H1 (cell line): Measurements from ENCODE around the gene UBR3. TPM values are rescaled to one million over a fixed set of nuclear protein-coding genes. Genes with fewer than 3 reads are reported as not detected.
"Not testable (repeated sequence)": the region's sequence is repeated elsewhere in the genome, so short reads cannot be mapped to it uniquely, and the experiment has no call there.

Experiments
- CTCF ChIA-PET: fragments of 300-600 bp; sonication (Branson Sonifier 250); formaldehyde crosslinking; loops from one replicate; lab custom pipeline; 2021; ENCODE audit not compliant: partially characterized antibody; lab: Charles Lee
- POLR2A ChIA-PET: fragments of 300-600 bp; sonication (Branson Sonifier 250); formaldehyde crosslinking; loops from one replicate; lab custom pipeline; 2021; ENCODE audit warnings: inconsistent platforms; ENCODE audit not compliant: partially characterized antibody; lab: Charles Lee
- DNase-seq, 2 experiments: peaks; one replicate each; pipeline versions ENCODE4 v3.0.0 to v3.0.0-alpha.2; 2010 to 2022; ENCODE audit warnings: low spot score in 2 of 2, low read depth in 1 of 2, mixed read lengths in 1 of 2
- FAIRE-seq: peaks from 2 replicates; lab custom pipeline; 2011; peaks lifted over from hg19 to GRCh38; lab: Jason Lieb, UNC
- H2AFZ ChIP-seq: 2 replicates; pipeline ENCODE4 v1.8.1; 2012; ENCODE audit warnings: low read length, inconsistent platforms
- H2AK5ac ChIP-seq: 2 replicates; pipeline ENCODE4 v1.6.1; 2013; ENCODE audit warnings: low read depth, low read length
- H2BK120ac ChIP-seq: replicated peaks from 2 replicates; pipeline ENCODE3; 2013; ENCODE audit warnings: low read depth, low read length, inconsistent platforms
- H2BK12ac ChIP-seq: 2 replicates; pipeline ENCODE4 v1.6.1; 2013; ENCODE audit warnings: low read depth, low read length
- H2BK15ac ChIP-seq: 2 replicates; pipeline ENCODE4 v1.6.1; 2013; ENCODE audit warnings: low read length
- H2BK20ac ChIP-seq: 2 replicates; pipeline ENCODE4 v1.6.1; 2013; ENCODE audit warnings: low read length
- H2BK5ac ChIP-seq: 2 replicates; pipeline ENCODE4 v1.6.1; 2013; ENCODE audit warnings: low read depth, low read length
- H3K14ac ChIP-seq: 2 replicates; pipeline ENCODE4 v1.6.1; 2013; ENCODE audit warnings: inconsistent platforms; ENCODE audit not compliant: insufficient read length
- H3K18ac ChIP-seq: 2 replicates; pipeline ENCODE4 v1.6.1; 2013; ENCODE audit warnings: low read length; ENCODE audit errors: extremely low read depth
- H3K23ac ChIP-seq: 2 replicates; pipeline ENCODE4 v1.6.1; 2013; ENCODE audit warnings: inconsistent platforms; ENCODE audit not compliant: insufficient read length
- H3K23me2 ChIP-seq: 2 replicates; pipeline ENCODE4 v1.6.1; 2013; ENCODE audit warnings: low read depth, low read length
- H3K27ac ChIP-seq: 2 replicates; pipeline ENCODE4 v1.6.1; 2011; ENCODE audit warnings: low read depth, low read length, inconsistent platforms
- H3K27me3 ChIP-seq, 4 experiments: replicated peaks in 1 of 4; 1 replicate in 1 of 4; 2 replicates in 3 of 4; pipeline versions ENCODE4 v1.6.1 to v1.8.1; 2011 to 2013; ENCODE audit warnings: low read length in 3 of 4, mild to moderate bottlenecking in 3 of 4, inconsistent platforms in 2 of 4, mixed read lengths in 2 of 4, moderate library complexity in 1 of 4; ENCODE audit not compliant: control insufficient read depth in 3 of 4, insufficient read depth in 3 of 4; ENCODE audit errors: extremely low read depth in 1 of 4
- H3K36me3 ChIP-seq, 4 experiments: 2 replicates each; pipeline versions ENCODE4 v1.6.1 to v1.8.1; 2011 to 2013; ENCODE audit warnings: mild to moderate bottlenecking in 4 of 4, low read length in 3 of 4, moderate library complexity in 2 of 4, control low read depth in 1 of 4, inconsistent platforms in 1 of 4; ENCODE audit not compliant: insufficient read depth in 4 of 4, control insufficient read depth in 2 of 4
- H3K4ac ChIP-seq: replicated peaks from 2 replicates; pipeline ENCODE3; 2013; ENCODE audit warnings: low read length, low read depth, mixed read lengths, inconsistent platforms; ENCODE audit not compliant: insufficient read length
- H3K4me1 ChIP-seq, 4 experiments: replicated peaks in 1 of 4; 1 replicate in 1 of 4; 2 replicates in 3 of 4; pipeline versions ENCODE4 v1.6.1 to v1.8.1; 2011 to 2013; ENCODE audit warnings: low read length in 3 of 4, inconsistent platforms in 2 of 4, mixed read lengths in 1 of 4; ENCODE audit not compliant: insufficient read depth in 4 of 4, control insufficient read depth in 3 of 4
- H3K4me2 ChIP-seq, 2 experiments: 2 replicates each; pipeline versions ENCODE4 v1.6.1 to v1.8.1; 2011 to 2013; ENCODE audit warnings: low read depth in 2 of 2, low read length in 2 of 2, control low read depth in 1 of 2, inconsistent platforms in 1 of 2, mild to moderate bottlenecking in 1 of 2; ENCODE audit not compliant: insufficient read depth in 1 of 2
- H3K4me3 ChIP-seq, 4 experiments: fragments of 200-600, 300-600 bp in 1 of 4; sonication (generic), shearing (Covaris generic), sonication (Bioruptor Twin) in 1 of 4; 2 replicates each; pipeline versions ENCODE4 v1.5.1 to v1.8.1; 2011 to 2016; ENCODE audit warnings: low read length in 4 of 4, low read depth in 3 of 4, control low read depth in 2 of 4, inconsistent platforms in 2 of 4, mild to moderate bottlenecking in 2 of 4, mixed read lengths in 1 of 4, moderate library complexity in 1 of 4; ENCODE audit not compliant: insufficient read depth in 2 of 4; ENCODE audit errors: extremely low read depth in 1 of 4
- H3K56ac ChIP-seq: replicated peaks from 2 replicates; pipeline ENCODE3; 2013; ENCODE audit warnings: low read depth, mild to moderate bottlenecking, mixed read lengths, low read length, inconsistent platforms; ENCODE audit not compliant: insufficient read length
- H3K79me1 ChIP-seq: 2 replicates; pipeline ENCODE4 v1.6.1; 2013; ENCODE audit warnings: low read depth, low read length, control low read depth
- H3K79me2 ChIP-seq, 2 experiments: 2 replicates each; pipeline versions ENCODE4 v1.6.1 to v1.8.1; 2012 to 2013; ENCODE audit warnings: low read length in 2 of 2, mild to moderate bottlenecking in 2 of 2, inconsistent platforms in 1 of 2; ENCODE audit not compliant: insufficient read depth in 2 of 2, control insufficient read depth in 1 of 2
- H3K9ac ChIP-seq, 4 experiments: replicated peaks in 1 of 4; 1 replicate in 1 of 4; 2 replicates in 3 of 4; pipeline versions ENCODE4 v1.6.1 to v1.8.1; 2011 to 2013; ENCODE audit warnings: low read depth in 3 of 4, low read length in 3 of 4, control low read depth in 2 of 4, mild to moderate bottlenecking in 2 of 4, moderate library complexity in 2 of 4, inconsistent platforms in 1 of 4; ENCODE audit errors: extremely low read depth in 1 of 4
- H3K9me3 ChIP-seq, 2 experiments: 2 replicates each; pipeline versions ENCODE4 v1.6.1 to v1.8.1; 2012 to 2013; ENCODE audit warnings: mild to moderate bottlenecking in 2 of 2, moderate library complexity in 2 of 2, control low read depth in 1 of 2, inconsistent platforms in 1 of 2, low read depth in 1 of 2, low read length in 1 of 2, mixed read lengths in 1 of 2; ENCODE audit not compliant: insufficient read depth in 2 of 2
- H4K20me1 ChIP-seq, 2 experiments: replicated peaks in 1 of 2; 2 replicates each; pipeline versions ENCODE3 to v1.8.1; 2011 to 2013; ENCODE audit warnings: inconsistent platforms in 2 of 2, low read length in 2 of 2, mild to moderate bottlenecking in 1 of 2; ENCODE audit not compliant: insufficient read depth in 2 of 2, control insufficient read depth in 1 of 2
- H4K5ac ChIP-seq: 2 replicates; pipeline ENCODE4 v1.6.1; 2013; ENCODE audit warnings: low read length, low read depth, mixed read lengths, inconsistent platforms; ENCODE audit not compliant: insufficient read length
- H4K8ac ChIP-seq: 2 replicates; pipeline ENCODE4 v1.8.0; 2013; ENCODE audit warnings: mild to moderate bottlenecking, moderate library complexity, low read length, inconsistent platforms; ENCODE audit not compliant: insufficient read depth; ENCODE audit errors: extremely low read depth
- H4K91ac ChIP-seq: replicated peaks from 2 replicates; pipeline ENCODE3; 2013; ENCODE audit warnings: low read length, mixed read lengths, inconsistent platforms; ENCODE audit not compliant: insufficient read length
- WGBS, 2 experiments: shearing (Covaris generic) in 1 of 2; methylation state at CpG; one replicate each; pipeline versions ENCODE4 v1.1.6 to v1.1.7; 2013 to 2015; ENCODE audit warnings: low lambda C conversion rate in 2 of 2, mixed read lengths in 2 of 2, inconsistent platforms in 1 of 2, low coverage in 1 of 2, missing lambda C conversion rate in 1 of 2; ENCODE audit not compliant: insufficient replicate concordance in 2 of 2, insufficient coverage in 1 of 2, insufficient read length in 1 of 2; ENCODE audit errors: extremely low coverage in 1 of 2, missing lambda C conversion rate in 1 of 2; 5-methylcytosine and 5-hydroxymethylcytosine counted together
- polyA plus RNA-seq, 7 experiments: library from polyadenylated mRNA; depleted of rRNA in 3 of 7; stranded (reverse) in 5 of 7; unstranded in 2 of 7; fragments of >200 nt in 5 of 7; fragments of 200-250 nt in 2 of 7; gene quantifications; 1 replicate in 5 of 7; 2 replicates in 1 of 7; 4 replicates in 1 of 7; pipeline versions ENCODE4 v1.2.1 to v1.2.3, GENCODE V29; 2011 to 2013; ENCODE audit warnings: missing spikeins in 2 of 7, mixed read lengths in 2 of 7
- total RNA-seq: library from RNA; stranded (reverse); fragmentation: NEBNext Ultra II Directional; extraction: Animal tissue kit (Norgen Biotek cat#: 25700); gene quantifications from 2 replicates; pipeline ENCODE4 v1.2.1, GENCODE V29; 2021

Gene UBR3
- total and polyA plus RNA-seq, 2 of the 8 experiments (the other 6 are each of a cell fraction or from before 2014, with no cell fraction given) = 3.7 to 17.7 TPM

DNA sequence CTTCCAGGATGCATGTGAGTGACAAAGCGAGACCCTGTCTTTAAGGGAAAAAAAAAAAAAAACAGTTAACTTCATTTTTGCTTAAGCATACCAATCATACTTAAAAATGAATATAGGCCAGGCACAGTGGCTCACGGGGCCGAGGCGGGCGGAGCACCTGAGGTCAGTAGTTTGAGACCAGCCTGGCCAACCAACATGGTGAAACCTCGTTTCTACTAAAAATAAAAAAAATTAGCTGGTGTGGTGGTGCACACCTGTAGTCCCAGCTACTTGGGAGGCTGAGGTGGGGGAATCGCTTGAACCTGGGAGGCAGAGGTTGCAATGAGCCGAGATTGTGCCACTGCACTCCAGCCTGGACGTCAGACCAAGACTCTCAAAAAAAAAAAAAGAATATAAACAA, 44.1 kb downstream of the UBR3 start:
- H2AFZ ChIP-seq, DNase-seq, H3K27me3 ChIP-seq, CTCF ChIA-PET, H3K56ac ChIP-seq, H3K9me3 ChIP-seq, H3K27ac ChIP-seq, H4K5ac ChIP-seq, H2BK120ac ChIP-seq, H3K18ac ChIP-seq, H4K91ac ChIP-seq, H3K9ac ChIP-seq, H3K4me2 ChIP-seq, H3K23me2 ChIP-seq, H3K14ac ChIP-seq, POLR2A ChIA-PET, H2AK5ac ChIP-seq, H2BK5ac ChIP-seq, FAIRE-seq, H4K20me1 ChIP-seq, H2BK20ac ChIP-seq, H3K4ac ChIP-seq, H3K36me3 ChIP-seq, H2BK15ac ChIP-seq, H3K23ac ChIP-seq, H2BK12ac ChIP-seq, H3K79me2 ChIP-seq, H3K4me3 ChIP-seq, H3K79me1 ChIP-seq, H4K8ac ChIP-seq, H3K4me1 ChIP-seq: not testable (repeated sequence)
- 81% methylated on average over 9 of the region's 9 CpGs; no CpG with 5 or more reads in 1 of the 2 experiments for WGBS, 2 experiments
